ENCODE results near the gene PAK4.
A peak's percentile ranks its signal among the peaks of the same experiment; 100 is the strongest.
"Not testable (repeated sequence)": the region's sequence is repeated elsewhere in the genome, so short reads cannot be mapped to it uniquely, and the experiment has no call there.

Gene PAK4

GRCh38 chr19:39207293-39207836 is 81.8 kb downstream of the PAK4 start:
- no peak for DNase-seq (ENCODE audit: low spot score)

GRCh38 chr19:39208175-39208795 is 82.7 kb downstream of the PAK4 start:
- DNase-seq (ENCODE audit: low spot score), result no peak

GRCh38 chr19:39209196-39209595 is 83.6 kb downstream of the PAK4 start:
- DNase-seq (ENCODE audit: low spot score), result no peak

- no peak for DNase-seq (ENCODE audit: low spot score)
Measured at GRCh38 chr19:39211731-39212374, 86.3 kb downstream of the PAK4 start.

GRCh38 chr19:39212375-39212742 is 86.8 kb downstream of the PAK4 start:
- peak; percentile 35 for DNase-seq (ENCODE audit: low spot score)

- not testable (repeated sequence) for DNase-seq (ENCODE audit: low spot score)
Measured at GRCh38 chr19:39215323-39215722, 89.7 kb downstream of the PAK4 start.

GRCh38 chr19:39217094-39217493 is 91.5 kb downstream of the PAK4 start:
- no peak for DNase-seq (ENCODE audit: low spot score)

- DNase-seq (ENCODE audit: low spot score), result no peak
Measured at GRCh38 chr19:39218230-39219007, 92.8 kb downstream of the PAK4 start.

GRCh38 chr19:39219108-39219507 is 93.5 kb downstream of the PAK4 start:
- DNase-seq (ENCODE audit: low spot score), result not testable (repeated sequence)

GRCh38 chr19:39223703-39224279 is 98.2 kb downstream of the PAK4 start:
- no peak for DNase-seq (ENCODE audit: low spot score)

GRCh38 chr19:39224910-39225309 is 99.3 kb downstream of the PAK4 start:
- DNase-seq (ENCODE audit: low spot score), result no peak
